Measurements from ENCODE around the gene ZNF700.

ZNF700 gene

GRCh38 chr19:11982526-11982925, 57.6 kb downstream of the ZNF700 start:
- Histone ChIP-seq H3K4me2 (no peak overlapping the region), H3K79me2 (ENCODE audit: insufficient read depth, low read depth) (no peaks in the 10 kb centered on the region), H3K27me3 (ENCODE audit: insufficient read depth, low read depth) (no peaks in the 10 kb centered on the region), H3K4me1 (ENCODE audit: low read depth, poor library complexity, severe bottlenecking) (no peaks in the 10 kb centered on the region), H4K20me1 (ENCODE audit: insufficient read depth) (no peaks in the 10 kb centered on the region), H2AFZ (ENCODE audit: low read depth) (no peak overlapping the region), H3K27ac (no peak overlapping the region), H3K4me3 (IDR thresholded peaks at IDR 0.05; ENCODE audit: insufficient read depth, low read depth, low read length) (no peak overlapping the region), H3K36me3 (ENCODE audit: insufficient read depth) (no peaks in the 10 kb centered on the region), H3K9ac (no peak overlapping the region)
- no peak for TF ChIP-seq CTCF (conservative IDR thresholded peaks at IDR 0.05; ENCODE audit: low read depth, low read length)

- TF ChIP-seq CTCF (conservative IDR thresholded peaks at IDR 0.05; ENCODE audit: low read depth, low read length): no peak
- Histone ChIP-seq H3K4me3 (IDR thresholded peaks at IDR 0.05; ENCODE audit: insufficient read depth, low read depth, low read length) (no peak overlapping the region), H4K20me1 (ENCODE audit: insufficient read depth) (no peaks in the 10 kb centered on the region), H3K79me2 (ENCODE audit: insufficient read depth, low read depth) (no peaks in the 10 kb centered on the region), H3K9ac (no peak overlapping the region), H3K36me3 (ENCODE audit: insufficient read depth) (no peaks in the 10 kb centered on the region), H3K27me3 (ENCODE audit: insufficient read depth, low read depth) (no peaks in the 10 kb centered on the region), H3K27ac (no peak overlapping the region), H3K4me2 (no peak overlapping the region), H2AFZ (ENCODE audit: low read depth) (no peak overlapping the region), H3K4me1 (ENCODE audit: low read depth, poor library complexity, severe bottlenecking) (no peaks in the 10 kb centered on the region)
Measured at GRCh38 chr19:11984986-11985385, 60.1 kb downstream of the ZNF700 start.

GRCh38 chr19:11986754-11987153, 61.8 kb downstream of the ZNF700 start:
- no peaks in the 10 kb centered on the region for H3K27me3 ChIP-seq (ENCODE audit: insufficient read depth, low read depth)
- H3K79me2 ChIP-seq (ENCODE audit: insufficient read depth, low read depth): no peaks in the 10 kb centered on the region
- H3K36me3 ChIP-seq (ENCODE audit: insufficient read depth): no peaks in the 10 kb centered on the region
- H4K20me1 ChIP-seq (ENCODE audit: insufficient read depth): no peaks in the 10 kb centered on the region
- H3K4me3 ChIP-seq (IDR thresholded peaks at IDR 0.05; ENCODE audit: insufficient read depth, low read depth, low read length): no peak overlapping the region
- TF ChIP-seq CTCF (conservative IDR thresholded peaks at IDR 0.05; ENCODE audit: low read depth, low read length): no peak
- no peak overlapping the region for H3K9ac ChIP-seq
- H3K4me1 ChIP-seq (ENCODE audit: low read depth, poor library complexity, severe bottlenecking): no peaks in the 10 kb centered on the region
- H3K27ac ChIP-seq: no peak overlapping the region
- H2AFZ ChIP-seq (ENCODE audit: low read depth): no peak overlapping the region; the same call in 1 of the 2 replicates
- H3K4me2 ChIP-seq: no peak overlapping the region

- peak overlapping the region; percentile 71 for H3K4me2 ChIP-seq
- TF ChIP-seq CTCF (conservative IDR thresholded peaks at IDR 0.05; ENCODE audit: low read depth, low read length): no peak
- peak overlapping the region; percentile 44; the same call in 1 of the 2 replicates for H3K9ac ChIP-seq
- no peaks in the 10 kb centered on the region for H3K4me1 ChIP-seq (ENCODE audit: low read depth, poor library complexity, severe bottlenecking)
- H4K20me1 ChIP-seq (ENCODE audit: insufficient read depth): no peaks in the 10 kb centered on the region
- H3K27ac ChIP-seq: peak overlapping the region; percentile 66
- H3K36me3 ChIP-seq (ENCODE audit: insufficient read depth): no peaks in the 10 kb centered on the region
- H3K4me3 ChIP-seq (IDR thresholded peaks at IDR 0.05; ENCODE audit: insufficient read depth, low read depth, low read length): no peak overlapping the region
- no peaks in the 10 kb centered on the region for H3K27me3 ChIP-seq (ENCODE audit: insufficient read depth, low read depth)
- H2AFZ ChIP-seq (ENCODE audit: low read depth): peak overlapping the region; percentile 87
- H3K79me2 ChIP-seq (ENCODE audit: insufficient read depth, low read depth): no peaks in the 10 kb centered on the region
Measured at GRCh38 chr19:11987405-11988281, 62.7 kb downstream of the ZNF700 start.
